WTC11 (cell line): ENCODE results near the gene SLC26A2. TPM values are rescaled to one million over a fixed set of nuclear protein-coding genes. Genes with fewer than 3 reads are reported as not detected.

Source experiments
- ATAC-seq: fragments of 200-7000 bp; cut with Tn5 transposase; 2 replicates; pipeline ENCODE4 v1.10.0; 2021; ENCODE audit warnings: mild to moderate bottlenecking, moderate library complexity
- CTCF ChIA-PET: fragments of 300-600 bp; sonication (Branson Sonifier 250); formaldehyde crosslinking; loops from one replicate; lab custom pipeline; 2021; ENCODE audit warnings: antibody characterized with exemption; lab: Charles Lee
- POLR2A ChIA-PET: fragments of 350-600 bp; sonication (Branson Sonifier 250); formaldehyde crosslinking; loops from one replicate; lab custom pipeline; 2021; ENCODE audit warnings: antibody characterized with exemption; lab: Charles Lee
- DNase-seq: peaks from one replicate; pipeline ENCODE4 v3.0.0; 2021; ENCODE audit warnings: low spot score
- H3K27ac Mint-ChIP-seq: 2 replicates; pipeline ENCODE4 v1.8.0; 2021; ENCODE audit warnings: mixed read lengths
- H3K27me3 Mint-ChIP-seq: 2 replicates; pipeline ENCODE4 v1.8.0; 2021; ENCODE audit warnings: low read depth, mild to moderate bottlenecking, moderate library complexity, mixed read lengths
- H3K36me3 Mint-ChIP-seq: 2 replicates; pipeline ENCODE4 v1.8.0; 2021; ENCODE audit warnings: mixed read lengths
- H3K4me1 Mint-ChIP-seq: 2 replicates; pipeline ENCODE4 v1.8.0; 2022; ENCODE audit warnings: mixed read lengths
- H3K4me3 Mint-ChIP-seq: 2 replicates; pipeline ENCODE4 v1.8.0; 2021; ENCODE audit warnings: mild to moderate bottlenecking, moderate library complexity, mixed read lengths
- H3K9me3 Mint-ChIP-seq: 2 replicates; pipeline ENCODE4 v1.8.0; 2021; ENCODE audit warnings: mixed read lengths
- ATF6 ChIP-seq: sonication (generic); formaldehyde crosslinking; IDR thresholded peaks from 2 replicates; pipeline ENCODE4 v1.8.1; 2023; ENCODE audit warnings: mild to moderate bottlenecking, missing genetic modification reagents
- CBFB ChIP-seq: sonication (generic); formaldehyde crosslinking; IDR thresholded peaks from 2 replicates; pipeline ENCODE4 v1.8.1; 2022; ENCODE audit warnings: mild to moderate bottlenecking, low read depth, missing genetic modification reagents
- ERG ChIP-seq: fragments of 250-450 bp; sonication (Bioruptor Pico); IDR thresholded peaks from 2 replicates; pipeline ENCODE4 v1.8.0; 2021; ENCODE audit warnings: mild to moderate bottlenecking
- GRHL2 ChIP-seq: fragments of 250-450 bp; sonication (Bioruptor Pico); IDR thresholded peaks from 2 replicates; pipeline ENCODE4 v1.8.0; 2022; ENCODE audit warnings: mild to moderate bottlenecking, moderate library complexity; ENCODE audit not compliant: insufficient replicate concordance, severe bottlenecking
- NFYB ChIP-seq: sonication (generic); formaldehyde crosslinking; conservative IDR thresholded peaks from 2 replicates; pipeline ENCODE4 v1.8.0; 2022; ENCODE audit warnings: low read depth, missing genetic modification reagents
- NR2C2 ChIP-seq: sonication (generic); formaldehyde crosslinking; IDR thresholded peaks from 2 replicates; pipeline ENCODE4 v1.8.0; 2022; ENCODE audit warnings: mild to moderate bottlenecking, missing genetic modification reagents
- SOX15 ChIP-seq: fragments of 250-450 bp; sonication (Bioruptor Pico); IDR thresholded peaks from 2 replicates; pipeline ENCODE4 v1.9.0; 2021; ENCODE audit warnings: mild to moderate bottlenecking
- SP1 ChIP-seq: sonication (generic); formaldehyde crosslinking; conservative IDR thresholded peaks from 2 replicates; pipeline ENCODE4 v1.8.1; 2022; ENCODE audit warnings: missing genetic modification reagents
- STAT6 ChIP-seq: sonication (generic); formaldehyde crosslinking; conservative IDR thresholded peaks from 2 replicates; pipeline ENCODE4 v1.8.1; 2023; ENCODE audit warnings: mild to moderate bottlenecking, low read depth, missing genetic modification reagents, moderate library complexity
- TEAD4 ChIP-seq: sonication (generic); formaldehyde crosslinking; IDR thresholded peaks from 2 replicates; pipeline ENCODE4 v1.8.0; 2022; ENCODE audit warnings: mild to moderate bottlenecking, missing genetic modification reagents
- ZBTB21 ChIP-seq: sonication (generic); formaldehyde crosslinking; IDR thresholded peaks from 2 replicates; pipeline ENCODE4 v1.8.1; 2023; ENCODE audit warnings: mild to moderate bottlenecking, missing genetic modification reagents, borderline replicate concordance
- ZNF263 ChIP-seq: sonication (generic); formaldehyde crosslinking; IDR thresholded peaks from 2 replicates; pipeline ENCODE4 v1.8.1; 2022; ENCODE audit warnings: low read depth, mild to moderate bottlenecking, moderate library complexity, missing genetic modification reagents
- total RNA-seq: library from RNA; stranded (reverse); gene quantifications from 3 replicates; pipeline ENCODE4 v1.2.3, GENCODE V29; 2021
- TF ChIP-seq, protein P1 (sequence below): sonication (generic); formaldehyde crosslinking; IDR thresholded peaks from 2 replicates; pipeline ENCODE4 v1.8.0; 2023; ENCODE audit warnings: mild to moderate bottlenecking, missing genetic modification reagents
- TF ChIP-seq, protein P2 (sequence below): fragments of 250-450 bp; sonication (Bioruptor Pico); IDR thresholded peaks from 2 replicates; pipeline ENCODE4 v1.9.0; 2021; ENCODE audit warnings: moderate library complexity, mild to moderate bottlenecking, inconsistent platforms, borderline replicate concordance
- TF ChIP-seq, protein P3 (sequence below): sonication (generic); formaldehyde crosslinking; IDR thresholded peaks from 2 replicates; pipeline ENCODE4 v1.8.1; 2023; ENCODE audit warnings: mild to moderate bottlenecking, missing genetic modification reagents

The SLC26A2 gene
- total RNA-seq, 1 experiment from 2014 or later, result 11.1 TPM

DNA sequence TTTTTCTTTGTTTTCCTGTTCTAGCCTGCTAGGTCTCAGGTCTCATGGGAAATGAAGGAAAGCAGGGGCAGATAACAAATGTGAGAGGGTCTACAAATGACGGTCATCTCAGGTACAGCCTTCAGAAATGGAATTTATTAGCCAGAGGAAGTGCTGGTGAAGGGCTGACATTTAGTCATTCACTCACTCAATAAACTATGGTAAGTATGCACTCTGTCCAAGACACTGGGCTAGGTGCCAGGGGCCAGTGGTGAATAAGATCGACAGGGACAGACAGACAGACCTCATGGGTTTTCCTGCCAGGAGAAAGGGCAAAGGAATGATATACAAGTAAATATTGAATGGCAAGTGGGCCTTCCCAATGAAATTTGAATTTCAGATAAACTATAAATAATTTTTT lies 22.3 kb upstream of the SLC26A2 start (continued):
- no peak for TF ChIP-seq ERG (CRISPR knock-in tag)
- TF ChIP-seq STAT6 (CRISPR knock-in tag), result no peak
- no peak for TF ChIP-seq NR2C2
- TF ChIP-seq, protein P1, sequence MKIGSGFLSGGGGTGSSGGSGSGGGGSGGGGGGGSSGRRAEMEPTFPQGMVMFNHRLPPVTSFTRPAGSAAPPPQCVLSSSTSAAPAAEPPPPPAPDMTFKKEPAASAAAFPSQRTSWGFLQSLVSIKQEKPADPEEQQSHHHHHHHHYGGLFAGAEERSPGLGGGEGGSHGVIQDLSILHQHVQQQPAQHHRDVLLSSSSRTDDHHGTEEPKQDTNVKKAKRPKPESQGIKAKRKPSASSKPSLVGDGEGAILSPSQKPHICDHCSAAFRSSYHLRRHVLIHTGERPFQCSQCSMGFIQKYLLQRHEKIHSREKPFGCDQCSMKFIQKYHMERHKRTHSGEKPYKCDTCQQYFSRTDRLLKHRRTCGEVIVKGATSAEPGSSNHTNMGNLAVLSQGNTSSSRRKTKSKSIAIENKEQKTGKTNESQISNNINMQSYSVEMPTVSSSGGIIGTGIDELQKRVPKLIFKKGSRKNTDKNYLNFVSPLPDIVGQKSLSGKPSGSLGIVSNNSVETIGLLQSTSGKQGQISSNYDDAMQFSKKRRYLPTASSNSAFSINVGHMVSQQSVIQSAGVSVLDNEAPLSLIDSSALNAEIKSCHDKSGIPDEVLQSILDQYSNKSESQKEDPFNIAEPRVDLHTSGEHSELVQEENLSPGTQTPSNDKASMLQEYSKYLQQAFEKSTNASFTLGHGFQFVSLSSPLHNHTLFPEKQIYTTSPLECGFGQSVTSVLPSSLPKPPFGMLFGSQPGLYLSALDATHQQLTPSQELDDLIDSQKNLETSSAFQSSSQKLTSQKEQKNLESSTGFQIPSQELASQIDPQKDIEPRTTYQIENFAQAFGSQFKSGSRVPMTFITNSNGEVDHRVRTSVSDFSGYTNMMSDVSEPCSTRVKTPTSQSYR (CRISPR knock-in tag), result no peak
- no peak for TF ChIP-seq SOX15
- TF ChIP-seq ZBTB21, result no peak
- no peak for TF ChIP-seq TEAD4 (CRISPR knock-in tag)

DNA sequence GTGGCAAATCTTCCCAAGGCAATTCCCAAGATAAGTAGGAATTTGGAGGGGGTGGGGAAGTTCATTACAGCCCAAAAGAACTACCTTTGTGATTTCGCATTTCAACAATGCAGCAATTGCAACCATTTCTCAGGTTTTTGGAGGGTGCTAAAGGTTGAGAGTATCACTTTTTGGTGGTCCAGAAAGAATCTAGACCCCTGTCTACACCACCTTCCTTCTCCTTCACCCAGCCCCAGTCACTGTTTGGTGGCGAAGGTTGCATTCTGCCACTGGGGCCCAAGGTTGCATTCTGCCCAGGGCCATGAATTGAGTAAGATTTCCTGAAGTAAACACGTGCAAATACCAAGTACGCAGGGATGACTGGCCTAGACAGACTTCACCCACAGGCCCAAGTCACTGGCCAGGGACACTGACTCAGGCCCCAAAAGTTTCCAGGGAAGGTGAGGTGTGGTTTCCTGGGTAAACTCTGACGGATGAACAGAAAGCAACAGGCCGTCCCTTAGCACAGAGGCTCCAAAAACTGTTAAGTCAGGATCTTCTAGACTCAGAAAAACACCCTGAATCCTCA lies 21.7 kb upstream of the SLC26A2 start:
- CTCF ChIA-PET, result interaction anchor here (0.9 kb wide), 1 partner anchor 17 kb away, joined by 3 read pairs; no protein-coding TSS in a partner anchor
- no peaks in the 10 kb centered on the region for H3K36me3 Mint-ChIP-seq
- no peak for ATAC-seq
- H3K9me3 Mint-ChIP-seq, result no peaks in the 10 kb centered on the region
- H3K27ac Mint-ChIP-seq, result no peak overlapping the region
- H3K4me3 Mint-ChIP-seq, result no peak overlapping the region
- no peaks in the 10 kb centered on the region for H3K27me3 Mint-ChIP-seq
- peaks cover 6% of the 10 kb centered on the region; the same call in 1 of the 2 replicates for H3K4me1 Mint-ChIP-seq
- POLR2A ChIA-PET, result no interaction called here
- DNase-seq, result no peak
- TF ChIP-seq SP1 (CRISPR knock-in tag), result no peak
- TF ChIP-seq CBFB (CRISPR knock-in tag), result no peak
- TF ChIP-seq, protein P2, sequence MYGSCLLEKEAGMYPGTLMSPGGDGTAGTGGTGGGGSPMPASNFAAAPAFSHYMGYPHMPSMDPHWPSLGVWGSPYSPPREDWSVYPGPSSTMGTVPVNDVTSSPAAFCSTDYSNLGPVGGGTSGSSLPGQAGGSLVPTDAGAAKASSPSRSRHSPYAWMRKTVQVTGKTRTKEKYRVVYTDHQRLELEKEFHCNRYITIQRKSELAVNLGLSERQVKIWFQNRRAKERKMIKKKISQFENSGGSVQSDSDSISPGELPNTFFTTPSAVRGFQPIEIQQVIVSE (CRISPR knock-in tag), result no peak
- TF ChIP-seq ATF6, result no peak
- TF ChIP-seq, protein P1 (CRISPR knock-in tag), result no peak
- TF ChIP-seq STAT6 (CRISPR knock-in tag), result no peak
- no peak for TF ChIP-seq GRHL2 (CRISPR knock-in tag)
- TF ChIP-seq SOX15, result no peak
- TF ChIP-seq ZNF263 (CRISPR knock-in tag), result no peak
- TF ChIP-seq, protein P3, sequence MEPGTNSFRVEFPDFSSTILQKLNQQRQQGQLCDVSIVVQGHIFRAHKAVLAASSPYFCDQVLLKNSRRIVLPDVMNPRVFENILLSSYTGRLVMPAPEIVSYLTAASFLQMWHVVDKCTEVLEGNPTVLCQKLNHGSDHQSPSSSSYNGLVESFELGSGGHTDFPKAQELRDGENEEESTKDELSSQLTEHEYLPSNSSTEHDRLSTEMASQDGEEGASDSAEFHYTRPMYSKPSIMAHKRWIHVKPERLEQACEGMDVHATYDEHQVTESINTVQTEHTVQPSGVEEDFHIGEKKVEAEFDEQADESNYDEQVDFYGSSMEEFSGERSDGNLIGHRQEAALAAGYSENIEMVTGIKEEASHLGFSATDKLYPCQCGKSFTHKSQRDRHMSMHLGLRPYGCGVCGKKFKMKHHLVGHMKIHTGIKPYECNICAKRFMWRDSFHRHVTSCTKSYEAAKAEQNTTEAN (CRISPR knock-in tag), result no peak
- no peak for TF ChIP-seq NFYB (CRISPR knock-in tag)
